K562 (cell line): ENCODE results near the gene RPTOR. TPM values are rescaled to one million over a fixed set of nuclear protein-coding genes. Genes with fewer than 3 reads are reported as not detected.

Experiments used
- ATAC-seq: fragments of 200-7000 bp; cut with Tn5 transposase; 3 replicates; pipeline ENCODE4 v1.9.1; 2020; ENCODE audit warnings: moderate library complexity
- BruUV-seq: library from RNA; stranded (reverse); fragments of 400-500 nt; replicated peaks from 2 replicates; lab custom pipeline; 2021; lab: Mats Ljungman, UMichigan
- CTCF ChIA-PET: fragments of 300-600 bp; formaldehyde crosslinking; extraction: SDS; loops from one replicate; lab custom pipeline; 2021; ENCODE audit warnings: low intra/inter-chr PET ratio; lab: Yijun Ruan, JAX
- POLR2A ChIA-PET: fragments of 300-600, 350-650 bp; sonication (Branson Sonifier 250); formaldehyde crosslinking; extraction: SDS; loops from one replicate; lab custom pipeline; 2021; ENCODE audit warnings: antibody characterized with exemption, inconsistent platforms; lab: Yijun Ruan, JAX
- DNase-seq, 4 experiments: peaks; one replicate each; pipeline versions ENCODE4 v3.0.0 to v3.0.0-alpha.2; 2011 to 2018; ENCODE audit warnings: low spot score in 3 of 4, mixed read lengths in 3 of 4; ENCODE audit errors: extremely low read depth in 1 of 4
- FAIRE-seq: peaks from 2 replicates; lab custom pipeline; 2011; peaks lifted over from hg19 to GRCh38; lab: Jason Lieb, UNC
- H2AFZ ChIP-seq: 2 replicates; pipeline ENCODE4 v1.6.0; 2011; ENCODE audit warnings: low read depth, low read length, control low read depth, inconsistent platforms
- H3K27ac ChIP-seq: fragments of 200-600 bp; 3 replicates; pipeline ENCODE4 v1.8.0; 2011; ENCODE audit warnings: low read depth, mild to moderate bottlenecking, control low read depth, inconsistent platforms, low read length, moderate library complexity, mixed read lengths; ENCODE audit errors: extremely low read depth
- H3K27me3 ChIP-seq, 2 experiments: fragments of 300-600 bp in 1 of 2; 2 replicates in 1 of 2; 3 replicates in 1 of 2; pipeline versions ENCODE4 v1.6.0 to v1.8.0; 2011; ENCODE audit warnings: inconsistent platforms in 2 of 2, low read length in 2 of 2, mild to moderate bottlenecking in 1 of 2, mixed read lengths in 1 of 2, moderate library complexity in 1 of 2; ENCODE audit not compliant: control insufficient read depth in 2 of 2, insufficient read depth in 2 of 2
- H3K36me3 ChIP-seq: fragments of 300-600 bp; 3 replicates; pipeline ENCODE4 v1.8.0; 2011; ENCODE audit warnings: mild to moderate bottlenecking, low read length, inconsistent platforms; ENCODE audit not compliant: control insufficient read depth, insufficient read depth
- H3K4me1 ChIP-seq, 2 experiments: fragments of 200-600 bp in 1 of 2; replicated peaks in 1 of 2; 2 replicates in 1 of 2; 3 replicates in 1 of 2; pipeline versions ENCODE4 v1.5.1 to v1.8.0; 2011; ENCODE audit warnings: inconsistent platforms in 2 of 2, low read length in 2 of 2, mild to moderate bottlenecking in 1 of 2, mixed read lengths in 1 of 2, moderate library complexity in 1 of 2; ENCODE audit not compliant: control insufficient read depth in 2 of 2, insufficient read depth in 2 of 2
- H3K4me2 ChIP-seq: 2 replicates; pipeline ENCODE4 v1.6.1; 2011; ENCODE audit warnings: low read length, control low read depth, inconsistent platforms, mixed read lengths; ENCODE audit not compliant: insufficient read depth
- H3K4me3 ChIP-seq: fragments of 200-600 bp; sonication (generic), shearing (Covaris generic); 2 replicates; pipeline ENCODE4 v1.5.1; 2016; ENCODE audit warnings: control low read depth, inconsistent platforms
- H3K79me2 ChIP-seq: fragments of 200-600 bp; 3 replicates; pipeline ENCODE4 v1.8.0; 2011; ENCODE audit warnings: low read length, inconsistent platforms; ENCODE audit not compliant: control insufficient read depth, insufficient read depth
- H3K9ac ChIP-seq, 2 experiments: 2 replicates each; pipeline versions ENCODE4 v1.6.0 to v1.6.1; 2011; ENCODE audit warnings: low read depth in 2 of 2, low read length in 2 of 2, control low read depth in 1 of 2, inconsistent platforms in 1 of 2, mild to moderate bottlenecking in 1 of 2, mixed read lengths in 1 of 2; ENCODE audit not compliant: insufficient read depth in 1 of 2
- H3K9me1 ChIP-seq: one replicate; pipeline ENCODE4 v1.6.0; 2011; ENCODE audit warnings: inconsistent platforms, mild to moderate bottlenecking, low read length, moderate library complexity; ENCODE audit not compliant: control insufficient read depth, insufficient read depth
- H3K9me3 ChIP-seq: replicated peaks from 2 replicates; pipeline ENCODE4 v1.5.1; 2011; ENCODE audit warnings: low read depth, low read length, inconsistent platforms; ENCODE audit not compliant: control insufficient read depth, insufficient read depth
- H4K20me1 ChIP-seq: replicated peaks from 2 replicates; pipeline ENCODE4 v1.6.1; 2011; ENCODE audit warnings: low read length, inconsistent platforms, mixed read lengths; ENCODE audit not compliant: control insufficient read depth, insufficient read depth
- STAG1 ChIP-seq: sonication (generic); formaldehyde crosslinking; IDR thresholded peaks from 2 replicates; pipeline ENCODE4 v1.5.0; 2020; ENCODE audit warnings: missing genetic modification reagents, borderline replicate concordance
- WGBS: fragments of 100-300 bp; shearing (Covaris generic); methylation state at CpG from one replicate; pipeline ENCODE4 v1.1.6; 2016; ENCODE audit warnings: low coverage, mixed read lengths; ENCODE audit not compliant: insufficient coverage; ENCODE audit errors: missing lambda C conversion rate; 5-methylcytosine and 5-hydroxymethylcytosine counted together
- in situ Hi-C: fragments of 300-500 bp; cut with MboI; formaldehyde crosslinking; loops from 4 replicates; pipeline ENCODE4 v1.15.0; 2018; ENCODE audit warnings: inconsistent platforms, mixed read lengths
- intact Hi-C: fragments of 100-400 bp; cut with micrococcal nuclease; formaldehyde crosslinking; loops from 2 replicates; pipeline ENCODE4 v1.14.2; 2022
- polyA plus RNA-seq, 8 experiments: library from polyadenylated mRNA; depleted of rRNA in 4 of 8; stranded (reverse) in 5 of 8; unstranded in 3 of 8; fragments of >200 nt; fragmentation: Nextera tagmentation in 2 of 8; fragmentation: Illumina TruSeq in 1 of 8; extraction: Ambion mirVana in 2 of 8; extraction: Trizol in 1 of 8; gene quantifications; 2 replicates each; pipeline versions ENCODE4 v1.2.1 to v1.2.3, GENCODE V29; 2011 to 2014; ENCODE audit warnings: inconsistent platforms in 1 of 8, missing spikeins in 1 of 8
- total RNA-seq, 7 experiments: library from RNA; depleted of rRNA in 6 of 7; stranded (reverse); fragments of >200 nt in 6 of 7; fragmentation: Illumina TruSeq in 2 of 7; extraction: Trizol in 2 of 7; gene quantifications; 2 replicates each; pipeline versions ENCODE4 v1.2.1 to v1.2.3, GENCODE V29; 2011 to 2021; ENCODE audit warnings: low replicate concordance in 1 of 7
- TF ChIP-seq, protein P1 (sequence below): IDR thresholded peaks from 2 replicates; pipeline ENCODE4 v1.6.1; 2014; ENCODE audit warnings: antibody characterized with exemption

Gene RPTOR
- total and polyA plus RNA-seq, 9 of the 15 experiments (the other 6 are each of a cell fraction or from before 2014, with no cell fraction given) = 0.24 to 54.1 (median 10.2) TPM

DNA sequence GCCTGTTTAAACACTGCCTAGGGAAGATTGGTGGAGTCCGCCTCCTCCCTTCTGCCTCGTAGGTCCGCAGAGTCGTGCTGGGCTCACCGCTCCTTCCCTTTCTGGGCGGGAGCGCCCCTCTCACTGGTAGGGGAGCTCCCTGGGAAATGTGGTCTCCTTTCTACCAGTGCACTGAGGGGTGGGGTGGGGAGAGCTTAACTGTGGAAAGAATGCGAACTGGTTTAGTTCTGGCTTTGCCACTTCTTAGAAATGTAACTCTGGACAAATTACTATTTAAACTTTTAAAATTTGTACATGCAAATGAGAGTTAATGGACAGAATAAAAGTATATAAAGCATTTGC, 105.7 kb downstream of the RPTOR start:
- H3K4me1 ChIP-seq = peaks cover 17 to 18% of the 10 kb centered on the region in 2 experiments
- no peak overlapping the region for H3K4me3 ChIP-seq
- ATAC-seq = peak; percentile 53
- peaks cover 60% of the 10 kb centered on the region for H3K79me2 ChIP-seq
- no peak overlapping the region for H3K27ac ChIP-seq
- no peak overlapping the region for H3K4me2 ChIP-seq
- BruUV-seq = no TSS peak
- H3K9me3 ChIP-seq = no peaks in the 10 kb centered on the region
- no peak overlapping the region for H3K9ac ChIP-seq
- ChIA-PET CTCF (interaction anchor here (0.5 to 1.7 kb wide), 3 partner anchors 12 to 223 kb away, joined by 4 to 8 read pairs (median 6); no protein-coding TSS in a partner anchor), POLR2A (interaction anchor here (1.0 to 1.3 kb wide), 2 partner anchors 13 kb away, joined by 5 to 7 read pairs; no protein-coding TSS in a partner anchor)
- in situ Hi-C loops = no loop called here
- intact Hi-C loops = loop anchor here (5.0 kb wide), 1 partner anchor 223 kb away; no protein-coding TSS in a partner anchor
- no peak for FAIRE-seq
- 72% methylated on average over 8 of the region's 8 CpGs for WGBS
- H4K20me1 ChIP-seq = peaks cover 12% of the 10 kb centered on the region; the same call in 1 of the 2 replicates
- H2AFZ ChIP-seq = no peak overlapping the region
- no peaks in the 10 kb centered on the region for H3K9me1 ChIP-seq
- H3K36me3 ChIP-seq = peaks cover 7% of the 10 kb centered on the region; the same call in 2 of the 3 replicates
- no peak for DNase-seq
- no peaks in the 10 kb centered on the region for H3K27me3 ChIP-seq
- TF ChIP-seq, protein P1, sequence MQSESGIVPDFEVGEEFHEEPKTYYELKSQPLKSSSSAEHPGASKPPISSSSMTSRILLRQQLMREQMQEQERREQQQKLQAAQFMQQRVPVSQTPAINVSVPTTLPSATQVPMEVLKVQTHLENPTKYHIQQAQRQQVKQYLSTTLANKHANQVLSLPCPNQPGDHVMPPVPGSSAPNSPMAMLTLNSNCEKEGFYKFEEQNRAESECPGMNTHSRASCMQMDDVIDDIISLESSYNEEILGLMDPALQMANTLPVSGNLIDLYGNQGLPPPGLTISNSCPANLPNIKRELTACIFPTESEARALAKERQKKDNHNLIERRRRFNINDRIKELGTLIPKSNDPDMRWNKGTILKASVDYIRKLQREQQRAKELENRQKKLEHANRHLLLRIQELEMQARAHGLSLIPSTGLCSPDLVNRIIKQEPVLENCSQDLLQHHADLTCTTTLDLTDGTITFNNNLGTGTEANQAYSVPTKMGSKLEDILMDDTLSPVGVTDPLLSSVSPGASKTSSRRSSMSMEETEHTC = 0 out of 2 replicates have a peak, but pooled peaks have one; percentile 3
- TF ChIP-seq STAG1 = no peak
